ENCODE data around the gene CCDC154. TPM values are rescaled to one million over a fixed set of nuclear protein-coding genes. Genes with fewer than 3 reads are reported as not detected.
"Not testable (repeated sequence)": the region's sequence is repeated elsewhere in the genome, so short reads cannot be mapped to it uniquely, and the experiment has no call there.

CCDC154 gene
- polyA plus RNA-seq, 2 donors: 0.44 to 0.98 TPM

GRCh38 chr16:1487395-1488053 lies 43.2 kb upstream of the CCDC154 start:
- no peak overlapping the region for H3K27ac ChIP-seq (ENCODE audit: low read depth in 2 of 2, low read length in 1 of 2)
- peaks cover 0 to under 1% of the 10 kb centered on the region in 2 donors for H3K4me1 ChIP-seq (ENCODE audit: control insufficient read depth in 2 of 2, insufficient read depth in 2 of 2, low read length in 1 of 2)
- no peaks in the 10 kb centered on the region for H3K9me3 ChIP-seq (ENCODE audit: control insufficient read depth in 2 of 2, insufficient read depth in 1 of 2, low read depth in 1 of 2, low read length in 1 of 2)
- WGBS, 2 donors: 86 to 87% methylated on average over 38 to 39 of the region's 39 CpGs
- H3K4me3 ChIP-seq (ENCODE audit: low read depth in 1 of 2, low read length in 2 of 2): no peak overlapping the region
- no peaks in the 10 kb centered on the region for H3K27me3 ChIP-seq (ENCODE audit: control insufficient read depth in 1 of 2, insufficient read depth in 2 of 2, low read length in 2 of 2)
- H3K36me3 ChIP-seq (ENCODE audit: control insufficient read depth in 2 of 2, insufficient read depth in 2 of 2, low read length in 1 of 2): no peaks in the 10 kb centered on the region

GRCh38 chr16:1486551-1487390 lies 42.4 kb upstream of the CCDC154 start:
- no peaks in the 10 kb centered on the region for H3K36me3 ChIP-seq (ENCODE audit: control insufficient read depth in 2 of 2, insufficient read depth in 2 of 2, low read length in 1 of 2)
- H3K4me1 ChIP-seq (ENCODE audit: control insufficient read depth in 2 of 2, insufficient read depth in 2 of 2, low read length in 1 of 2): no peaks in the 10 kb centered on the region
- no peak overlapping the region for H3K4me3 ChIP-seq (ENCODE audit: low read depth in 1 of 2, low read length in 2 of 2)
- H3K27me3 ChIP-seq (ENCODE audit: control insufficient read depth in 1 of 2, insufficient read depth in 2 of 2, low read length in 2 of 2): no peaks in the 10 kb centered on the region
- WGBS, 2 donors: 82% methylated on average over 33 of the region's 33 CpGs
- no peaks in the 10 kb centered on the region for H3K9me3 ChIP-seq (ENCODE audit: control insufficient read depth in 2 of 2, insufficient read depth in 1 of 2, low read depth in 1 of 2, low read length in 1 of 2)
- no peak overlapping the region for H3K27ac ChIP-seq (ENCODE audit: low read depth in 2 of 2, low read length in 1 of 2)

- no peaks in the 10 kb centered on the region for H3K36me3 ChIP-seq (ENCODE audit: control insufficient read depth in 2 of 2, insufficient read depth in 2 of 2, low read length in 1 of 2)
- H3K27me3 ChIP-seq (ENCODE audit: control insufficient read depth in 1 of 2, insufficient read depth in 2 of 2, low read length in 2 of 2): no peaks in the 10 kb centered on the region
- H3K27ac ChIP-seq (ENCODE audit: low read depth in 2 of 2, low read length in 1 of 2): no peak overlapping the region
- no peaks in the 10 kb centered on the region for H3K4me1 ChIP-seq (ENCODE audit: control insufficient read depth in 2 of 2, insufficient read depth in 2 of 2, low read length in 1 of 2)
- WGBS, 2 donors: 91 to 92% methylated on average over 39 to 40 of the region's 40 CpGs
- H3K9me3 ChIP-seq (ENCODE audit: control insufficient read depth in 2 of 2, insufficient read depth in 1 of 2, low read depth in 1 of 2, low read length in 1 of 2): no peaks in the 10 kb centered on the region
- H3K4me3 ChIP-seq (ENCODE audit: low read depth in 1 of 2, low read length in 2 of 2): no peak overlapping the region
These were observed 41.6 kb upstream of the CCDC154 start for GRCh38 chr16:1485847-1486496.

GRCh38 chr16:1481906-1482835 lies 37.8 kb upstream of the CCDC154 start:
- no peaks in the 10 kb centered on the region for H3K9me3 ChIP-seq (ENCODE audit: control insufficient read depth in 2 of 2, insufficient read depth in 1 of 2, low read depth in 1 of 2, low read length in 1 of 2)
- H3K27me3 ChIP-seq (ENCODE audit: control insufficient read depth in 1 of 2, insufficient read depth in 2 of 2, low read length in 2 of 2): no peaks in the 10 kb centered on the region
- 74 to 77% methylated on average over 28 of the region's 28 CpGs for WGBS, 2 donors
- no peak overlapping the region for H3K27ac ChIP-seq (ENCODE audit: low read depth in 2 of 2, low read length in 1 of 2)
- H3K4me1 ChIP-seq (ENCODE audit: control insufficient read depth in 2 of 2, insufficient read depth in 2 of 2, low read length in 1 of 2): peaks cover 0 to 2% of the 10 kb centered on the region in 2 donors
- H3K36me3 ChIP-seq (ENCODE audit: control insufficient read depth in 2 of 2, insufficient read depth in 2 of 2, low read length in 1 of 2): no peaks in the 10 kb centered on the region
- H3K4me3 ChIP-seq (ENCODE audit: low read depth in 1 of 2, low read length in 2 of 2): no peak overlapping the region

GRCh38 chr16:1478937-1479336 lies 34.6 kb upstream of the CCDC154 start:
- not testable (repeated sequence) for H3K4me3 ChIP-seq (ENCODE audit: low read depth in 1 of 2, low read length in 2 of 2)
- 96 to 98% methylated on average over 9 of the region's 9 CpGs for WGBS, 2 donors

GRCh38 chr16:1477033-1477432 lies 32.7 kb upstream of the CCDC154 start:
- peaks cover 0 to 5% of the 10 kb centered on the region in 2 donors for H3K4me1 ChIP-seq (ENCODE audit: control insufficient read depth in 2 of 2, insufficient read depth in 2 of 2, low read length in 1 of 2)
- 90 to 91% methylated on average over 10 of the region's 10 CpGs for WGBS, 2 donors

More at GRCh38 chr16:1478937-1479336, 34.6 kb upstream of the CCDC154 start:
- not testable (repeated sequence) for H3K4me1 ChIP-seq (ENCODE audit: control insufficient read depth in 2 of 2, insufficient read depth in 2 of 2, low read length in 1 of 2); H3K36me3 ChIP-seq (ENCODE audit: control insufficient read depth in 2 of 2, insufficient read depth in 2 of 2, low read length in 1 of 2); H3K27ac ChIP-seq (ENCODE audit: low read depth in 2 of 2, low read length in 1 of 2); H3K9me3 ChIP-seq (ENCODE audit: control insufficient read depth in 2 of 2, insufficient read depth in 1 of 2, low read depth in 1 of 2, low read length in 1 of 2); H3K27me3 ChIP-seq (ENCODE audit: control insufficient read depth in 1 of 2, insufficient read depth in 2 of 2, low read length in 2 of 2)

GRCh38 chr16:1475552-1476114 lies 31.3 kb upstream of the CCDC154 start:
- H3K4me1 ChIP-seq (ENCODE audit: control insufficient read depth in 2 of 2, insufficient read depth in 2 of 2, low read length in 1 of 2): peaks cover 0 to 9% of the 10 kb centered on the region in 2 donors
- no peaks in the 10 kb centered on the region for H3K9me3 ChIP-seq (ENCODE audit: control insufficient read depth in 2 of 2, insufficient read depth in 1 of 2, low read depth in 1 of 2, low read length in 1 of 2)
- no peaks in the 10 kb centered on the region for H3K36me3 ChIP-seq (ENCODE audit: control insufficient read depth in 2 of 2, insufficient read depth in 2 of 2, low read length in 1 of 2)
- no peaks in the 10 kb centered on the region for H3K27me3 ChIP-seq (ENCODE audit: control insufficient read depth in 1 of 2, insufficient read depth in 2 of 2, low read length in 2 of 2)
- H3K27ac ChIP-seq (ENCODE audit: low read depth in 2 of 2, low read length in 1 of 2): peak overlapping the region; percentile 76 to 84
- 65% methylated on average over 15 of the region's 15 CpGs for WGBS, 2 donors
- H3K4me3 ChIP-seq (ENCODE audit: low read depth in 1 of 2, low read length in 2 of 2): peak overlapping the region; percentile 84 to 95

More at GRCh38 chr16:1477033-1477432, 32.7 kb upstream of the CCDC154 start:
- Histone ChIP-seq H3K27ac (ENCODE audit: low read depth in 2 of 2, low read length in 1 of 2) (no peak overlapping the region), H3K27me3 (ENCODE audit: control insufficient read depth in 1 of 2, insufficient read depth in 2 of 2, low read length in 2 of 2) (no peaks in the 10 kb centered on the region), H3K4me3 (ENCODE audit: low read depth in 1 of 2, low read length in 2 of 2) (no peak overlapping the region), H3K9me3 (ENCODE audit: control insufficient read depth in 2 of 2, insufficient read depth in 1 of 2, low read depth in 1 of 2, low read length in 1 of 2) (no peaks in the 10 kb centered on the region), H3K36me3 (ENCODE audit: control insufficient read depth in 2 of 2, insufficient read depth in 2 of 2, low read length in 1 of 2) (no peaks in the 10 kb centered on the region)

GRCh38 chr16:1474796-1475551 lies 30.6 kb upstream of the CCDC154 start, which contains the start of gene CLCN7:
Gene CLCN7 (minus strand): TSS chr16:1475028. CDS start chr16:1474974, 54 bp downstream.
- WGBS, 2 donors: 0 to 1% methylated on average over 89 to 99 of the region's 99 CpGs
- Histone ChIP-seq H3K9me3 (ENCODE audit: control insufficient read depth in 2 of 2, insufficient read depth in 1 of 2, low read depth in 1 of 2, low read length in 1 of 2) (no peaks in the 10 kb centered on the region), H3K4me1 (ENCODE audit: control insufficient read depth in 2 of 2, insufficient read depth in 2 of 2, low read length in 1 of 2) (peaks cover 0 to 11% of the 10 kb centered on the region in 2 donors), H3K27me3 (ENCODE audit: control insufficient read depth in 1 of 2, insufficient read depth in 2 of 2, low read length in 2 of 2) (no peaks in the 10 kb centered on the region), H3K27ac (ENCODE audit: low read depth in 2 of 2, low read length in 1 of 2) (peak within 1 kb of the TSS; percentile 76 to 84), H3K4me3 (ENCODE audit: low read depth in 1 of 2, low read length in 2 of 2) (peak within 1 kb of the TSS; percentile 84 to 95), H3K36me3 (ENCODE audit: control insufficient read depth in 2 of 2, insufficient read depth in 2 of 2, low read length in 1 of 2) (no peaks in the 10 kb centered on the region)
